AG20443 (cell line): ENCODE measurements around the gene NR2E3.

Experiments used
- DNase-seq: peaks from one replicate; pipeline ENCODE4 v3.0.0; 2012; ENCODE audit warnings: low spot score, mixed read lengths

Gene NR2E3

DNA sequence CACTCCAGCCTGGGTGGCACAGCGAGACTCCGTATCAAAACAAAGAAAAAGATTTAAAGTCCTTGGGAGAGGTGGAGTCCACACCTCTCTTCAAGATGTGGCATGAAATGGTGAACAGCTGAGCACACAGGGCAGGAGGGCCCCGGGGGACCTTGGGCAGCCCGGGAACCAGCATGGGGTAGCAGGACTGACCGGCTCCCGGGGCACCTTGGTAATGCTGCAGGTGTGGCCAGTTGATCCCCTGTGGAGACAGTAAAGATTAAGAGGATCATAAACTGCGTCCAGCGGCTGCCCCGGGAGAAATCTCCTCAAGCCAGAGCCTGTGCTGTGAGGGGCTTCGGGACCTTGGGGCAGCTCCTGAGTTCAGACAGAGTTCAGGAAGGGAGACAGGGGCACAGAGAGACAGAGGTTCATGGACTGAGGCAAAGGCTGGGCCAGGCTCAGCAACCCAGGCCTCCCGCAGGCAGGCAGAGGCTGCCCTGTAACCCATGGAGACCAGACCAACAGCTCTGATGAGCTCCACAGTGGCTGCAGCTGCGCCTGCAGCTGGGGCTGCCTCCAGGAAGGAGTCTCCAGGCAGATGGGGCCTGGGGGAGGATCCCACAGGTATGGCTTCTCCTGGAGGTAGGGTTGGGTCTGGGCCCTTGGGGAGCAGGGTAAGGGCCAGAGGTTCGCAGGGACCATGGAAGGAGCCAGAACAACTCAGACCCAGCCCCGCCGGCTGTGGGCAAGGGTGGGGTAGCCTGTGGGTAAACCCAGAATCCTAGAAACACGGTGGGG lies at the start of gene NR2E3:
TSS of gene NR2E3 (plus strand) at position 299 of the 780 bp plus-strand sequence. CDS start at position 489, 190 bp downstream.
- DNase-seq, result no peak

GRCh38 chr15:71760852-71761251 lies 49.5 kb upstream of the NR2E3 start:
- DNase-seq, result no peak

DNA sequence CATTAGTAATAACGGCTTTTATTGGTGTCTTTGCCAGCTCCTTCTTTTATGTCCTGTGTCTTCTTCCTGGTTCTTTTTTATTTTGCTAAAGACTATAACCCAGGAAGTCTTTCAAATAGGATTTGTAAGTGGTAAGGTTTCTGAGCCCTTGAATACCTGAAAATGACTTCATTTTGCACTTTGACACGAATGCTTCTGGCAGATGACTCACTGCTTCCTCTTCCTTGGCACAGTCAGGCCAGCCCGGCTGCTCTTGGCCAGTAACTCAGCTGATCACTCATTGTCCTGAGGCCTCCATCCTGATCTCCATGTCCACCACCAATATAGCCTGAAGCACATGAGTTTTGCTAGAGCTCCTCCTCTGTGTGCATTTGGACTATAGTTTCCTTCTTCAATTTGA lies 48.7 kb upstream of the NR2E3 start:
- peak; percentile 84 for DNase-seq

DNA sequence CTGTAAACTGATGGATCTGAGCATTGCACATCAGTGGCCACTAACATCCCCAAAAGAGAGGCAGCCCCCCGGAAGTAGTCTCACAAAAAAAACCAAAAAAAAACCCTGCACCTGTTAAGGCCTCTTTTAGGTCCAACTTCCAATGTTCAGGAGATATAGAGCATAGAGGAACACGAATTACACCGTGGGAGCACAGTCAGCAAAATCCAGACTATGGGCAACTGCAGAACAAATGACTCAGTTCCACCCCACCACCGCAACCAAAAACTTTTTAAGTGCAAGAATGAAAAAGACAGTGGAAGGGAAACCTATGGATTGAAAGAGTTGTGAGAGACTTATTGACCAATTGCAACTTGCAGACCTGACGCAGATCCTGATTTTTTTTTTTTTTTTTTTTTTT lies 42.2 kb upstream of the NR2E3 start:
- no peak for DNase-seq

GRCh38 chr15:71773206-71773859 lies 37.0 kb upstream of the NR2E3 start:
- DNase-seq, result no peak

DNA sequence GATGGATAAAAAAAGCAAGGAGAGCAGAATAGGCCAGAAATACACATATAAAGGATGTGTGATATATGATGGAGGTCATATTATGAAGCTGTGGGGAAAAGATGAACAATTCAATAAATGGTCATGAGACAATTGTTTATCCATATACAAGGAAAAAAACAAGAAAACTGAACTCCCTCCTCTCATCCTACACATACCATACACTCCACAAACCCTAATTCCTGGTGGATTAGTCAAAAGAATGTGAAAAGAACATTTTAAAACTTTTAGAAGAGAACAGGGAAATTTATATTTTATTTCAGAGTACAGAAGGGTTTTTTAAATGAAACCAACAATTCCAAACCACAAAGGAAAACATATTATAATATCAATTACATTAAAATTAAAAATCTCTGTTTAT lies 34.5 kb upstream of the NR2E3 start:
- no peak for DNase-seq

DNA sequence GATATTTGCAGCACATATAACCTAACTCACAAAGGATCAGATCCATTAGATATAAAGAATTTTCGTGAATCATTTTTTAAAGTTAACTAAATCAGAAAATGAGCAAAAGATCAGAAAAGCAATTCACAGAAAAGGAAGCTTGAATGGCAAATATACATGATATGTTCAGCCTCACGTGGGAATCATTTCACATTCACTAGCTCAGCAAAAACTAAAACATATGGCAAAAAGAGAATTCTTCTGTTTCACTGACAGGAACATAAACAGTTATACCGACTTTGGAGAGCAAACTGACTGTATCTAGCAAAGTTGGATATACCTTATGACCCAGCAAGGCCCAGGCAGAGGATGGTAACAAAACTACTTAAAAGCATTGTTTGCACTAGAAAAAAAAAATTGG lies 34.0 kb upstream of the NR2E3 start:
- DNase-seq, result no peak

DNA sequence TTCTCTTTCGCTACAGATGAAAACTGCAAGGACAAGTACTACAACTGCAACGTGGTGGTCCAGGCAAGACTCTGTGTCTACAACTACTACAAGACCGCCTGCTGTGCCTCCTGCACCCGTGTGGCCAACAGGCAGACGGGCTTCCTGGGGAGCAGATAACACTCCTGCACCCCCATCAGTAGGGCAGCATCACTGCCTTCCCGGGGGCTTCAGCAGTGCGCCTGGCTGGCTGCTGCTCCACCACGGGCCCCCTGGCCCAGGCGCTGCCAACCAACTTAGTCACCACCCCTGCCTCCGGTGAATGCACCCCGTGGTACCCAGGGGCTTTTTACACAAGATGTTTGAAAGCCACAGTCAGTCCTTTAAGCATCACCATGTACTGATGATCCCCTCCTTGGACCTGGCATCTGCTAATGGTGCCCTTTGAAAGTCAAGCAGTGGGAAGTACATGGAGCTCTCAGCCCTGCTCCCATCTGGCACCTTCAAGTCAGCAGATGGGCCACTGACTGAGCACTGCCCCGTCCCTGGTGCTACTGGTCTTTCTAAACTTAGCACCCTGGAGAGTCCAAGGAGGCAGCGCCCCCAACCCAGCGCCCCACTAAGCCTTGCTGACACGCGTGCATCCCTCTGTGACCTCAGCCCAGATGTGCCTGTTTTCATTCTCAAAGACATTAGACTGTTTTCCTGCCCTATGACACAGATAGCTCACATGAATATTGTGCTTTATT lies 33.0 kb upstream of the NR2E3 start:
- no peak for DNase-seq

- DNase-seq, result no peak
These were observed 31.1 kb upstream of the NR2E3 start for GRCh38 chr15:71779073-71779797.

DNA sequence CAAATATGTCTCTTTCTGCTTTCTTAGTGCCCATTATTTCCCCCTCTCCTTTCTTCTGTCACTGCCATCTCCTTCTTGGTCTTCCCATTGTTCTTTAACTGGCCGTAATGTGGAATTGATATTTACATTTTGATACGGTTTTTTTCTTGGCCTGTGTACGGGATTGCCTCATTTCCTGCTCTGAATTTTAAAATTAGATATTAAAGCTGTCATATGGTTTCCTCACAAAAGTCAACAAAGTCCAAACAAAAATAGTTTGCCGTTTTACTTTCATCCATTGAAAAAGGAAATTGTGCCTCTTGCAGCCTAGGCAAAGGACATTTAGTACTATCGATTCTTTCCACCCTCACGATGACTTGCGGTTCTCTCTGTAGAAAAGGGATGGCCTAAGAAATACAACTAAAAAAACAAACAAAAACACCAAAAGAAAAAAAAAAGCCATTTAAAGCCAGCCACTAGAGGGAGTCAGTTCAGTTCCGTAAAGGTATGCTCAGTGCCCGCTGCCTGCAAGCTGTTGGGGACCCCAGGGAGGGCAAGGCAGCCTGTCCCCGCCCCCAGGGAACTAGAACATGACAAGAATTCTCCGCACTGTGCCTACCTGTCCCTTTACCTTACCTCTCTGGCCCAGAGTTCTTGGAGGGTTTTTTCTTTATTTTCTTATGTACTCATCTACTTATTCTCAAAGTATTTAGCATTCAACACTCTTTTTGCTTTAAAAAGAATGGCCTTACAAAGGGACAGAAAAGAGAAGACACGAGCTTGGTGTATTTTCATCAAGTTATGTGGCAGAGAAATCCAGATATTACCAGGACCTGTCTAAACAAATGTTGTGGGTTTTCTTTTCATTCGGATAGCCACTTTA lies 30.0 kb upstream of the NR2E3 start:
- peak; percentile 67 for DNase-seq

GRCh38 chr15:71781179-71781964 lies 29.0 kb upstream of the NR2E3 start:
- peak; percentile 60 for DNase-seq

- DNase-seq, result no peak
These were observed 28.4 kb upstream of the NR2E3 start for GRCh38 chr15:71781965-71782265.

DNA sequence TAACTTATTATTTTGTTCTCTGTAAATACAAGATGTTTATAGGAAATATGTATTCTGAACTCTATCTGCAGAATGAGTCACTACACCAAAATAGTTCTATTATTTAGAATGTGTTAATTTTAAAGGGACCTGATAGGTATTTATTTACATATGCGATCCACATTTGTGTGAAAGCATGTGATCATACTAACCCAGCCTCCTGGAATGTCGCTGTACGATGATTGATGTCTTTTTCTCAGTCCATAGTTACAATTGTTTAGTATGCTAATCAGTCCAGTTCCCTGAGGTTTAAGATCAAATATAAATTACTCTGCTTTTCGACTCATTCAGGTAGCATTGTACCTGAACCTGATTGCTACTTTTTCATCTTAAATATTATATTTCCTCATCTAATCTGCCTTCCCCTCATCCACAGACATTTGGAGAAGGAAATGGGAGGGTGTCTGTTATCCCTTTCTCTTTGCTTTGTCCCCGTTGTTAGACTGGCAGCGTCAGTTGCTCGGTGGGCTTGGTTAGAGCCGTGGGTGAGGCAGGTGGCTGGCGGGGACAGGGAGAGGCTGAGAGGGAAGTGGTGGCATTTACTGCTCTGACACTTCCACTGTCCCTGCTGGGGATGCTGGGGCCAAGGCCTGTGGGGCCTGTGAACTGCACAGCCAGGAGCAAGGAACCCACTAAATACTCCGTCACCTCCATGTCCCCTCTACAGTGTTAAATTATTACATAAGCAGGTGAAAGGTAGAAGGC lies 27.8 kb upstream of the NR2E3 start:
- no peak for DNase-seq

DNA sequence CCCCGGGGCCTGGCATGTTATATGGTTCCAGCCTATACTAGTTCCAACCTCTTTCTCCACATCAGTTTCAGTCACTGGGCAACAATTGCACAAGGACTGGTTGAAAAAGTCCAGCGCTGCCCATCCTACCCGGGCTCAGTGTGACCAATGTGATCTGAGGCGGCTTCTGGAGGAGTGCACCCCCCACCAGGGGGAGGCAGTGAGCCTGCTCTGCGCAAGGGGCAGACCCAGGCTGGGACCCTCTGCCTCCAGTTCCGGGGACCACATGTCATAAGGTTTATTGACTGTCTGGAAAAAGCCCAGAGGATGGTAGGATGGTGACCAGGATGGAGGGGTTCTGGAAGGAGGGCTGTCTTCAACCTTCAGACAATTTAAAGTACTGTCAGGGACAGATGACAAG lies 25.6 kb upstream of the NR2E3 start:
- DNase-seq, result no peak

- no peak for DNase-seq
These were observed 24.4 kb upstream of the NR2E3 start for GRCh38 chr15:71785996-71786395.

DNA sequence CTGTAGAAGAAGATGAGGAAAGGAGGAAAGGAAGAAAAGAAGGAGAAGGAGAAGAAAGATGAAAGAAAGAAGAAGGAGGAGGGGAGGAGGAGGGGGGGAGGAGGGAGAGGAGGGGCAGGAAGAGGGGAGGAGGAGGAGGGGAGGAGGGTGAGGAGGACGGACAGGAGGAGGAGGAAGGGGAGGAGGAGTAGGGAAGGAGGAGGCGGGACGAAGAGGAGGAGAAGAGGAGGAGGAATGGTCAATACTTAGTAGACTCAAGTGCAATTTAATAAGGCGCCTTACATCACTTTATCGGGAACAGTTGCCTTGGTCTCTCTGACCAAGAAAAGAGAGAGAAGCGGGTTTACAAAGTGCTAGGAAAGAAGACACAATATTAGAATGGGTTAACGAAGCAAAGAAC lies 23.7 kb upstream of the NR2E3 start:
- no peak for DNase-seq

- DNase-seq, result no peak
These were observed 21.4 kb upstream of the NR2E3 start for GRCh38 chr15:71788646-71789579.

GRCh38 chr15:71789616-71790015 lies 20.7 kb upstream of the NR2E3 start:
- DNase-seq, result no peak

GRCh38 chr15:71790081-71790480 lies 20.3 kb upstream of the NR2E3 start:
- no peak for DNase-seq
